Activated naive CD4-positive, alpha-beta T cell treated with anti-CD3 and anti-CD28 coated beads, Interleukin-2, amount 50 U/mL, for 24 hours (primary cell): ENCODE measurements around the gene DGKH.

Experiments used
- H3K27ac Mint-ChIP-seq: one replicate; pipeline ENCODE4 v1.8.0; 2021; ENCODE audit warnings: mild to moderate bottlenecking, mixed read lengths
- H3K27me3 Mint-ChIP-seq: one replicate; pipeline ENCODE4 v1.8.0; 2021; ENCODE audit warnings: mixed read lengths
- H3K36me3 Mint-ChIP-seq: one replicate; pipeline ENCODE4 v1.8.0; 2021; ENCODE audit warnings: mixed read lengths
- H3K4me1 Mint-ChIP-seq: one replicate; pipeline ENCODE4 v1.8.0; 2021; ENCODE audit warnings: mixed read lengths
- H3K4me3 Mint-ChIP-seq: one replicate; pipeline ENCODE4 v1.8.0; 2021; ENCODE audit warnings: mild to moderate bottlenecking, mixed read lengths
- H3K9me3 Mint-ChIP-seq: one replicate; pipeline ENCODE4 v1.8.0; 2021; ENCODE audit warnings: mixed read lengths

The DGKH gene

GRCh38 chr13:42272804-42273175 lies 224.3 kb downstream of the DGKH start:
- peaks cover 2% of the 10 kb centered on the region for H3K36me3 Mint-ChIP-seq
- no peaks in the 10 kb centered on the region for H3K27me3 Mint-ChIP-seq
- H3K9me3 Mint-ChIP-seq: peaks cover 12% of the 10 kb centered on the region
- peak overlapping the region; percentile 99 for H3K27ac Mint-ChIP-seq
- H3K4me3 Mint-ChIP-seq: peak overlapping the region; percentile 98
- peaks cover 56% of the 10 kb centered on the region for H3K4me1 Mint-ChIP-seq

- Mint-ChIP-seq H3K36me3 (peaks cover 4% of the 10 kb centered on the region), H3K4me1 (peaks cover 56% of the 10 kb centered on the region), H3K27me3 (no peaks in the 10 kb centered on the region), H3K9me3 (peaks cover 12% of the 10 kb centered on the region), H3K4me3 (peak overlapping the region; percentile 51), H3K27ac (peak overlapping the region; percentile 0)
These were observed 226.1 kb downstream of the DGKH start for GRCh38 chr13:42274386-42275097.

GRCh38 chr13:42275098-42275471 lies 226.6 kb downstream of the DGKH start:
- H3K27me3 Mint-ChIP-seq: no peaks in the 10 kb centered on the region

GRCh38 chr13:42275506-42275905 lies 227.1 kb downstream of the DGKH start:
- Mint-ChIP-seq H3K27ac (peak overlapping the region; percentile 46), H3K36me3 (peaks cover 4% of the 10 kb centered on the region), H3K4me1 (peaks cover 51% of the 10 kb centered on the region), H3K4me3 (peak overlapping the region; percentile 23), H3K9me3 (peaks cover 8% of the 10 kb centered on the region), H3K27me3 (no peaks in the 10 kb centered on the region)

More at GRCh38 chr13:42275098-42275471, 226.6 kb downstream of the DGKH start:
- H3K36me3 Mint-ChIP-seq: peaks cover 4% of the 10 kb centered on the region
- peaks cover 12% of the 10 kb centered on the region for H3K9me3 Mint-ChIP-seq
- peaks cover 56% of the 10 kb centered on the region for H3K4me1 Mint-ChIP-seq
- H3K4me3 Mint-ChIP-seq: peak overlapping the region; percentile 23
- peak overlapping the region; percentile 46 for H3K27ac Mint-ChIP-seq

GRCh38 chr13:42276683-42277082 lies 228.2 kb downstream of the DGKH start:
- Mint-ChIP-seq H3K9me3 (no peaks in the 10 kb centered on the region), H3K27me3 (no peaks in the 10 kb centered on the region), H3K27ac (peak overlapping the region; percentile 70), H3K36me3 (peaks cover 4% of the 10 kb centered on the region), H3K4me3 (peak overlapping the region; percentile 20), H3K4me1 (peaks cover 42% of the 10 kb centered on the region)

- H3K36me3 Mint-ChIP-seq: peaks cover 7% of the 10 kb centered on the region
- H3K9me3 Mint-ChIP-seq: no peaks in the 10 kb centered on the region
- no peak overlapping the region for H3K27ac Mint-ChIP-seq
- peaks cover 48% of the 10 kb centered on the region for H3K4me1 Mint-ChIP-seq
- H3K27me3 Mint-ChIP-seq: no peaks in the 10 kb centered on the region
- no peak overlapping the region for H3K4me3 Mint-ChIP-seq
These were observed 229.3 kb downstream of the DGKH start for GRCh38 chr13:42277618-42278276.

GRCh38 chr13:42279080-42279479 lies 230.6 kb downstream of the DGKH start:
- Mint-ChIP-seq H3K27me3 (no peaks in the 10 kb centered on the region), H3K36me3 (peaks cover 11% of the 10 kb centered on the region), H3K4me1 (peaks cover 49% of the 10 kb centered on the region), H3K27ac (no peak overlapping the region), H3K9me3 (no peaks in the 10 kb centered on the region), H3K4me3 (no peak overlapping the region)

- Mint-ChIP-seq H3K36me3 (peaks cover 11% of the 10 kb centered on the region), H3K27ac (no peak overlapping the region), H3K4me3 (no peak overlapping the region), H3K9me3 (no peaks in the 10 kb centered on the region), H3K27me3 (no peaks in the 10 kb centered on the region), H3K4me1 (peaks cover 45% of the 10 kb centered on the region)
These were observed 231.5 kb downstream of the DGKH start for GRCh38 chr13:42279986-42280385.

GRCh38 chr13:42280537-42280936 lies 232.1 kb downstream of the DGKH start:
- Mint-ChIP-seq H3K4me1 (peaks cover 45% of the 10 kb centered on the region), H3K9me3 (no peaks in the 10 kb centered on the region), H3K27ac (no peak overlapping the region), H3K27me3 (no peaks in the 10 kb centered on the region), H3K36me3 (peaks cover 14% of the 10 kb centered on the region), H3K4me3 (no peak overlapping the region)

- H3K36me3 Mint-ChIP-seq: peaks cover 24% of the 10 kb centered on the region
- H3K27me3 Mint-ChIP-seq: no peaks in the 10 kb centered on the region
- peaks cover 47% of the 10 kb centered on the region for H3K4me1 Mint-ChIP-seq
- no peak overlapping the region for H3K4me3 Mint-ChIP-seq
- H3K9me3 Mint-ChIP-seq: no peaks in the 10 kb centered on the region
- no peak overlapping the region for H3K27ac Mint-ChIP-seq
These were observed 235.1 kb downstream of the DGKH start for GRCh38 chr13:42283574-42283973.

- Mint-ChIP-seq H3K36me3 (peaks cover 27% of the 10 kb centered on the region), H3K4me1 (peaks cover 48% of the 10 kb centered on the region), H3K27ac (no peak overlapping the region), H3K9me3 (no peaks in the 10 kb centered on the region), H3K4me3 (no peak overlapping the region), H3K27me3 (no peaks in the 10 kb centered on the region)
These were observed 235.6 kb downstream of the DGKH start for GRCh38 chr13:42284068-42284467.
